Cardiac muscle cell (in vitro differentiated cells and primary cell): Measurements from ENCODE around the gene ADCY4. TPM values are rescaled to one million over a fixed set of nuclear protein-coding genes. Genes with fewer than 3 reads are reported as not detected.

ENCODE experiments used
- DNase-seq, 2 donors: peaks; one replicate each; pipeline versions ENCODE4 v3.0.0 to v3.0.0-alpha.2; 2010 to 2017; ENCODE audit warnings: low read depth in 1 of 2, low spot score in 1 of 2
- H3K27ac ChIP-seq: fragments of 200-600 bp; sonication (generic); 2 replicates; pipeline ENCODE4 v1.5.1; 2016
- H3K27me3 ChIP-seq: fragments of 200-600 bp; sonication (generic); 2 replicates; pipeline ENCODE4 v1.6.0; 2016; ENCODE audit warnings: control low read depth
- H3K36me3 ChIP-seq: fragments of 200-600 bp; sonication (generic); 2 replicates; pipeline ENCODE4 v1.5.1; 2016; ENCODE audit warnings: control low read depth
- H3K4me1 ChIP-seq: fragments of 200-600 bp; sonication (generic); 2 replicates; pipeline ENCODE4 v1.8.1; 2017; ENCODE audit warnings: low read depth, mild to moderate bottlenecking, mixed run types
- H3K4me3 ChIP-seq: fragments of 200-600 bp; sonication (generic); 2 replicates; pipeline ENCODE4 v1.5.1; 2016; ENCODE audit warnings: mild to moderate bottlenecking
- H3K9me3 ChIP-seq: fragments of 200-600 bp; sonication (generic); 2 replicates; pipeline ENCODE4 v1.5.1; 2017; ENCODE audit warnings: low read depth, mild to moderate bottlenecking, control low read depth
- polyA plus RNA-seq: library from polyadenylated mRNA; unstranded; fragments of >200 nt; fragmentation: Nextera tagmentation; extraction: Ambion mirVana; gene quantifications from 2 replicates; pipeline ENCODE4 v1.2.1, GENCODE V29; 2016
- total RNA-seq: library from RNA; depleted of rRNA; stranded (reverse); fragments of >200 nt; gene quantifications from 2 replicates; pipeline ENCODE4 v1.2.3, GENCODE V29; 2016
- TF ChIP-seq, protein P1 (sequence below): IDR thresholded peaks from 2 replicates; pipeline ENCODE4 v1.5.1; 2012; ENCODE audit warnings: low read depth, mild to moderate bottlenecking, low read length

The ADCY4 gene
- total and polyA plus RNA-seq, 2 experiments from 2014 or later, result 1.5 TPM; not detected in 1

DNA sequence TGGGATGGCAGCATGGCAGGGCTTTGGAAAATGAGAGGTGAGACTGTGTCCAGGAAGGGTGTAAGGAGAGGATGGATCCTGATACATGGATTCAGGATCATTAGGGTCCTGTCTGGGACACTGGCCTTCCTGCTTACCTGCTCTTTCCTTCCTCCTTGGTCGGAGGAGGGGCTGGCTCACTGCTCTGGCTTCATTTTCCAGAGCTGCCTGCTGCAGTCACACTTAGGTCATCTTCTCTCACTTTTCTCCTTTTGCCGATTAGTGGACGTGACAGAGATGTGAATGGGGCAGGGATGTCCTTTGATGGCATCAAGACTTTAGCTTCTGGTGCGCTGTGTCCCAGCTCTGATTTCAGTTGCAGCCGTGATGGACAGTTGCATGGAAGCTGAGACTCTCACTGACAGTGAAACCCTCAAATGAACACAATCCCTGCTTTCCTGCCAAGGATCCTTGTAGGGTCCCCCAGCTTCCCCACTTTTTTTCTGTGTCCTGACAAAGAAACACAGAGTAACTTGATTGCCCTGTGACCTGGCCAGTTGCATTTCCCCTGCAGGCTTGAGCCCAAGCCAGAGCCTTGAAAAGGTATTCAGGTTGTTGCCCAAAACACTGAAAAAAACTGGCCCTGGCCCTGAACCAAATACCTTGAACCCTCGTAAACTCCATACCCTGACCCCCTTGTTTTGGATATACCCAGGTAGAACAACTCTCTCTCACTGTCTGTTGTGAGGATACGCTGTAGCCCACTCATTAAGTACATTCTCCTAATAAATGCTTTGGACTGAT lies 26.3 kb downstream of the ADCY4 start:
- Histone ChIP-seq H3K36me3 (peaks cover 15% of the 10 kb centered on the region), H3K4me3 (no peak overlapping the region)

DNA sequence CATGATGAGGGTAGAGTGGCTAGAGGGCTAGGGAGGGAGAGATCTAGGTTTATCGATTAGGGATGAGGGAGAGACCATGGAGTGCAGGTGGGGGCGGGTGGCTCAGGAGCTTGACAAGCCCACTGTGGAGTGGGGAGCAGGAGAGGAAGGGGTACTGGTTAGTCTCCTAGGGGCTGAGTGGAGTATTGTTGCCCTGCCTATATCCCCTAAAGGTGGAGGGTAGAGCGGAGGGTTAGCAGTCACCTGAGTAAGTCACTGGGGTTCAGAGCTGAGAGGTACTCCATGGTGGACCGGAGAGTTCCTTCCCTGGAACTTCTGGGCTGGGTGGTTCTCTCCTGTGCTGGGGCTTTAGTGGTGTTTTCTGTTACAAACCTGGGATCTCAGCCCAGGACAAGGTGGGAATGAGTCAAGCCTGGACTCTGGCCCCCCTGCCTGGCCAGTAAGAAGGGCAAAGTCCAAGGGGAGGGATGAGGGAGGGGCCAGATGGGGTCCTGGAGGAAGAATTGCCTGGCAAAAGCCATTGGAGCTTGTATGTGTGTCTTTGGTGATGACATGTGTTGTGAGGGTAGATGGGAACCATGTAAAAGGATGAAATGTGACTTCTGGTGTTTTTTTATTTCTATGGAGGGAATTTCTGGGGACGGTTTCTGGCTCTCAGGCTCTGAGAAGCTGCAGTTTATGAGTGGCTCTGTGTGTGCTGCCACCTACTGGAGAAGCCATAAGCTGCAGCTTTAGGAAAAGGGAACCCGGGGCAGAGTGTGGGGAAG lies 27.1 kb downstream of the ADCY4 start, which contains the start of gene CIDEB:
CIDEB (minus strand) TSS at position 403 of the 767 bp plus-strand sequence; CDS start at position 284, 119 bp downstream.
- H3K4me1 ChIP-seq, result no peaks in the 10 kb centered on the region
- H3K27me3 ChIP-seq, result no peaks in the 10 kb centered on the region
- TF ChIP-seq, protein P1, sequence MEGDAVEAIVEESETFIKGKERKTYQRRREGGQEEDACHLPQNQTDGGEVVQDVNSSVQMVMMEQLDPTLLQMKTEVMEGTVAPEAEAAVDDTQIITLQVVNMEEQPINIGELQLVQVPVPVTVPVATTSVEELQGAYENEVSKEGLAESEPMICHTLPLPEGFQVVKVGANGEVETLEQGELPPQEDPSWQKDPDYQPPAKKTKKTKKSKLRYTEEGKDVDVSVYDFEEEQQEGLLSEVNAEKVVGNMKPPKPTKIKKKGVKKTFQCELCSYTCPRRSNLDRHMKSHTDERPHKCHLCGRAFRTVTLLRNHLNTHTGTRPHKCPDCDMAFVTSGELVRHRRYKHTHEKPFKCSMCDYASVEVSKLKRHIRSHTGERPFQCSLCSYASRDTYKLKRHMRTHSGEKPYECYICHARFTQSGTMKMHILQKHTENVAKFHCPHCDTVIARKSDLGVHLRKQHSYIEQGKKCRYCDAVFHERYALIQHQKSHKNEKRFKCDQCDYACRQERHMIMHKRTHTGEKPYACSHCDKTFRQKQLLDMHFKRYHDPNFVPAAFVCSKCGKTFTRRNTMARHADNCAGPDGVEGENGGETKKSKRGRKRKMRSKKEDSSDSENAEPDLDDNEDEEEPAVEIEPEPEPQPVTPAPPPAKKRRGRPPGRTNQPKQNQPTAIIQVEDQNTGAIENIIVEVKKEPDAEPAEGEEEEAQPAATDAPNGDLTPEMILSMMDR, result peak; percentile 98
- DNase-seq, result peak; percentile 63 to 66
- H3K36me3 ChIP-seq, result peaks cover 21% of the 10 kb centered on the region
- H3K9me3 ChIP-seq, result no peaks in the 10 kb centered on the region
- no peak within 1 kb of the TSS for H3K27ac ChIP-seq
- no peak within 1 kb of the TSS for H3K4me3 ChIP-seq

More for the DNA sequence above, 26.3 kb downstream of the ADCY4 start:
- DNase-seq, result no peak
- TF ChIP-seq, protein P1, result no peak
- H3K27ac ChIP-seq, result no peak overlapping the region
- no peaks in the 10 kb centered on the region for H3K27me3 ChIP-seq
- H3K9me3 ChIP-seq, result no peaks in the 10 kb centered on the region
- no peaks in the 10 kb centered on the region for H3K4me1 ChIP-seq

DNA sequence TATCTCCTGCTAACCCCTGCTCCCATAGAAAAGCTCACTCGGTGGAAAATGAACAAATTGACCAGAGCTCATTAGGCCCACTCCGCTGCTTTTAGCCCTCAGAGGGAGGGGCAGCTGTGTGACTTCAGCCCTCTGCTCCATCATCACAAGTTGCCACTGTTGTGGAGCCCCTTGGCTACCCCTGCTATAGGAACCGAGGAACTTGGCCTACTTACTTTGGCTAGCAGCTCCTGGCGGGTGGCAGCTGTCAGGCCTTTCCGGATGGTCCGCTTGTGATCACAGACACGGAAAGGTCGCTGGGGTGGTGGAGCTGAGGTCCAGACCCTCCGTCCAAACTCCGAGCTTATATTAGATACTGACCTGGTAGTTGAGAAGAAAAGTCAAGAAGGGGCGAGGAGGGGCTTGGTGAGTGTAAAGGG lies 27.7 kb downstream of the ADCY4 start:
- Histone ChIP-seq H3K9me3 (no peaks in the 10 kb centered on the region), H3K36me3 (peaks cover 27% of the 10 kb centered on the region), H3K4me1 (no peaks in the 10 kb centered on the region), H3K27me3 (no peaks in the 10 kb centered on the region), H3K27ac (no peak overlapping the region), H3K4me3 (no peak overlapping the region)
- TF ChIP-seq, protein P1, result no peak
- no peak for DNase-seq

DNA sequence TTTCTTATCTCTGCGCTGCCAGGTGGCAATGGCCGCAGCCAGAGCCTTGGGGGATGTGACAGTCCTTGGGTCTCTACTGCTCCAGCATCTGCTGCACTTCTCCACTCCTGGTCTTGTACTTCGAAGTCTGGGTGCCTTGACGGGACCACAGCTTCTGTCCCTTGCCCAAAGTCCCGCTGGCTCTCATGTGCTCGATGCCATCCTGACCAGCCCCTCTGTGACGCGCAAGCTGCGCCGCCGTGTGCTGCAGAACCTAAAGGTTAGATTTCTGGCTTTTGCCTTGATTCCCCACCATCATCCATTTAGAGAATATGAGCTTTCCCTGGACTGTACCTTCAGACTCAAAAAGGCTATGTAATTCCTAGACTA lies 30.9 kb downstream of the ADCY4 start:
- Histone ChIP-seq H3K4me3 (no peak overlapping the region), H3K27ac (no peak overlapping the region), H3K4me1 (peaks cover 7% of the 10 kb centered on the region), H3K27me3 (no peaks in the 10 kb centered on the region), H3K9me3 (no peaks in the 10 kb centered on the region), H3K36me3 (peaks cover 28% of the 10 kb centered on the region)
- no peak for DNase-seq
- TF ChIP-seq, protein P1, result no peak

DNA sequence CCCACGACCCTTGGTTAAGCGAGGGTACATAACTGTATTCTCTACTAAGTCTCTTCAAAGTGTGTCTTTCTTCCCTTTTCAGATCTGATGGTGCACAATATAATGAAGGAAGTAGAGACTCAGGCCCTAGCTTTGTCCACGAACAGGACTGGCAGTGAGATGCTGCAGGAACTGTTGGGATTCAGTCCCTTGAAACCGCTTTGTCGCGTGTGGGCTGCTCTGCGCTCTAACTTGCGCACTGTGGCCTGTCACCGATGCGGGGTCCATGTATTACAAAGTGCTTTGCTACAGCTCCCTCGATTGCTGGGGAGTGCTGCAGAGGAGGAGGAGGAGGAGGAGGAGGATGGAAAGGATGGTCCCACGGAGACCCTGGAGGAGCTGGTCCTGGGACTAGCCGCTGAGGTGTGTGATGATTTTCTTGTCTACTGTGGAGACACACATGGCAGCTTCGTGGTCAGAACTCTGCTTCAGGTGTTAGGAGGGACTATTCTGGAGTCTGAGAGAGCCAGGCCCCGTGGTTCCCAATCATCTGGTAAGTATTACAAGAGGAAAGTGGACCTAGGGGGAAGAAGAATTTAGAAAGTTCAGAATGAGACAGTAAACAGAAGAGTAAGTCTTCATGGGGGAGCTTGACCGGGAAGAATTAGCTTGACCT lies 34.4 kb downstream of the ADCY4 start:
- Histone ChIP-seq H3K27me3 (no peaks in the 10 kb centered on the region), H3K36me3 (peaks cover 28% of the 10 kb centered on the region), H3K4me1 (peaks cover 7% of the 10 kb centered on the region), H3K9me3 (no peaks in the 10 kb centered on the region), H3K4me3 (peak overlapping the region; percentile 69), H3K27ac (peak overlapping the region; percentile 68)
- TF ChIP-seq, protein P1, result no peak
- DNase-seq, result no peak
